ENCODE results near the gene PKHD1.
"Not testable (repeated sequence)": the region's sequence is repeated elsewhere in the genome, so short reads cannot be mapped to it uniquely, and the experiment has no call there.

PKHD1 gene

DNA sequence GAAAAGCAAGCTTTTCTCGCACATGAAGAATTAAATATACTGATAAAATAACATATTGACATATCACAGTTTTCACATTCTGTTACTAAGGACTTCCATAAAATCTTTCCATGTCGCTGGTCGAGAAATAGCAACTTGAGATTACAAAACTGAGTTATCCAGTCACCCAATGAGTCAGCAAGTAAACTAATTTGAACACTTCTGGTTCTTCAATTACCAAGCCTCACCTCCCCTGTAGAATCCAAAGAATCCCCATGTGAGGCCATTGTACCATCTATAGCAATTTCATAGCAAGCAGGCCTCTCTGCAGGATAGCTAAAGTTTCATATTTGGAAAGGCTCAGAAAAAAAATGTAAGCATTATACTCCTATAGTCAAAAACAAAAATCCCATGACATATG is 87.3 kb downstream of the PKHD1 start:
- Mint-ChIP-seq H3K36me3 (ENCODE audit: low read depth) (no peaks in the 10 kb centered on the region), H3K4me1 (ENCODE audit: low read depth) (no peaks in the 10 kb centered on the region), H3K9me3 (no peaks in the 10 kb centered on the region), H3K4me3 (no peak overlapping the region), H3K27ac (no peak overlapping the region), H3K27me3 (peaks cover 21% of the 10 kb centered on the region)

DNA sequence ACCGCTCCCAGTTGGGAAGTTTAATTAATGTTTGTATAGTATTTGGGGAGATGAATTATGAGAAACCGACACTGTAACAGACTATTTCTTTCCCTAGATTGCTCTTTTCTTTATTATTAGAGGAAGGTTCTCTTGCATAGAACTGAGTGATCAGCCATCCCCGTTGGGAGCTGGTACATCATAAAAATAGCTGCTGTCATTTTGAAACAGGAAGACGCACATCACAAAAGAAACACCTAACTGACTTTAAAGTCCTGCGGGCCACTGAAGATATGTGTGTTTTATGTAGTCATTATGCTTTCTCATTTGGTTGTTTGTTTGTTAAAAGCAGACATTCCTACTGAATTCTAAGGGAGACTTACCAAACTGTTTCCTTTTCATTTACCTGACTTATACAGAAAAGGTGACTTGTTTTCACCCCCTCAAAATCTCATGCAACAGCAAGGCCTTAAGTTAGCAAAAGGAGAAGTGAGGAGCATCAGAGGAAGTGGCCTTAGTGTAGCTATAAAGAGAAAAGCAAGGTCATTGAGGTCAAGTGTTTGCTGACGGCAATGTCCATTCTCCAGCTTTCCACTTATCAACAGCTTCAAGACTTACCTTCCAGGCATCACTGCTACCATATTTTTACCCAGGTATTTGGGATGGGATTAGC is 91.0 kb downstream of the PKHD1 start:
- H3K4me1 Mint-ChIP-seq (ENCODE audit: low read depth) = no peaks in the 10 kb centered on the region
- peaks cover 18% of the 10 kb centered on the region for H3K27me3 Mint-ChIP-seq
- H3K9me3 Mint-ChIP-seq = no peaks in the 10 kb centered on the region
- no peak overlapping the region for H3K27ac Mint-ChIP-seq
- H3K36me3 Mint-ChIP-seq (ENCODE audit: low read depth) = no peaks in the 10 kb centered on the region
- no peak overlapping the region for H3K4me3 Mint-ChIP-seq

DNA sequence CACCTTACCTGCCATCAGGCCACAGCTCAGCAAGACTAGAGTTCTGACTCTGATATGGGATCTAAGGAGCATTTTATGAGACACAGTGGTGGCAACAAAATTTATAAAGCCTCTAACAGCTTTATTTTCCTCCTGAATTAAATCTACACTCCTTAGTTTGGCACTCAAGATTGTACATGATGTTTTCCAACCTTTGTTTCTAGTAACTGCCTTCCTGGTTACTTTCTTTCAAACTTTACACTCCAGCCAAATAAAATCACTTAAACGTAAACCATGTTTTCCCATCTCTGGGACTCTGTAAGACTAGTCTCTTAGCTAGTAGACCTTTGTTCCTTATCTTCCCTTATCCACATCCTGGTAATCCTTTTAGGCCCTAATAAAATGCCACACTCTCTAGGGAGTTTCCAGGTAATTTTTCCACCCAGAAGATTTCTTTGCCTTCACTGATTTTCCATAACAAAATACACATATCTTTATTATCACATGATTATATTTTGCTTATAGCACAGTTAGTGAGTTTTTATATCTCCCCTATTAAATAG is 92.1 kb downstream of the PKHD1 start:
- Mint-ChIP-seq H3K36me3 (ENCODE audit: low read depth) (no peaks in the 10 kb centered on the region), H3K4me3 (no peak overlapping the region), H3K9me3 (peaks cover 5% of the 10 kb centered on the region), H3K27me3 (peaks cover 18% of the 10 kb centered on the region), H3K4me1 (ENCODE audit: low read depth) (no peaks in the 10 kb centered on the region), H3K27ac (no peak overlapping the region)

DNA sequence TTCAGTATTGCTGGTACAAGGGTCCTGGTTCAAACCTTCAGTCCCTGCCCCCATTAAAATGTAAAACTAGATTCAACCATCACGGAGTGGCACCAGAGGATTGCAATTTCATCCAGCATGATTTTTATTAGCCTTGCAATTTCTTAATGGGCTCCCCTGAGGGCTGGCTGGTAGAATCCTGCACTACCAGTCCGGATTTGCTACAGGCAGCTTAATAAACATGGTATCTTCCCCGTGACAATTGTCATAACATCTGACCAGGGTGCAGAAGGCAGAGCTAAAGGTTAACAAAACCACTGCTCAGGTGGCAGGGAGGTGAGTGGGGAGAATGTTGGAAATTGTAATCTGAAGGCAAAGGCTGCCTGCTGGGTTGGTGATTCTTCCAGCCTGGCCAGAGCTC is 94.5 kb downstream of the PKHD1 start:
- Mint-ChIP-seq H3K9me3 (peaks cover 14% of the 10 kb centered on the region), H3K27me3 (peaks cover 5% of the 10 kb centered on the region), H3K4me1 (ENCODE audit: low read depth) (no peaks in the 10 kb centered on the region), H3K4me3 (no peak overlapping the region), H3K27ac (no peak overlapping the region), H3K36me3 (ENCODE audit: low read depth) (no peaks in the 10 kb centered on the region)

DNA sequence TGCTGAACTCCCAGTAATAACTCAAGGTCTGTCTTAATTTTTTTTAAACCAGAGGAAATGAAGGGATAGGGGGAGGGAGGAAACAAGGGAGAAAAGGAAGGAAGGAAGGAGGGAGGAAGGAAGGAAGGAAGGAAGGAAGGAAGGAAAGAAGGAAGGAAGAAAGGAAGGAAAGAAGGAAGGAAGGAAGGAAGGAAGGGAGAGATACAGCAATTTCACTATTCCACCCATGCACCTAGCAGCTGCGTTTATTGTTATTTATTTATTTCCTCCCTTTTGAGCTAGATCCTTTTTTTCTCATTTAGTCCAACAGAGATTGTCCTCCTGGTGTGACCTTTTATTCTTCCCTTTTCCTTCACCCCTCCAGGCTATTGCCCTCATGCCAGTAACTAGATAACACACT is 97.6 kb downstream of the PKHD1 start:
- Mint-ChIP-seq H3K9me3 (peaks cover 14% of the 10 kb centered on the region), H3K27me3 (peaks cover 5% of the 10 kb centered on the region), H3K4me1 (ENCODE audit: low read depth) (no peaks in the 10 kb centered on the region), H3K36me3 (ENCODE audit: low read depth) (no peaks in the 10 kb centered on the region), H3K4me3 (no peak overlapping the region), H3K27ac (no peak overlapping the region)

DNA sequence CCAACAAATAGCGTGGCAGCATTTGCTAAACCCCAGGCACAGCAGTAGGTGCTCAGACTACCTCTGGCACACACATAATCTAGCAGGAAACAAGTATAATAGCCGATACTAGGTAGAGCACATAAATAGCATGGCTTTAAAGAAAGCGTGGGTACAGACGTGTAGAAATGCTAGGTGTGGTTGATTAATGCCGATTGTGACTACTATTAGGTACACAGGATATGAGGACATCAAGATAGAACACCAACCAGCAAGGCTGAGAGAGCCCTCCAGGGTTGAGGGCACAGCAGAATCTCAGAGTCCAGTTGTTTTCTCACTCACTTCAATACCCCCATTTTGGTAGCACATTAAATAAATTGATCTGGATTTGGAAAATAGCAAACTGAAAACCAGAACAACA is 100.5 kb downstream of the PKHD1 start:
- Mint-ChIP-seq H3K36me3 (ENCODE audit: low read depth) (no peaks in the 10 kb centered on the region), H3K27ac (no peak overlapping the region), H3K27me3 (no peaks in the 10 kb centered on the region), H3K4me3 (no peak overlapping the region), H3K9me3 (peaks cover 14% of the 10 kb centered on the region), H3K4me1 (ENCODE audit: low read depth) (no peaks in the 10 kb centered on the region)

DNA sequence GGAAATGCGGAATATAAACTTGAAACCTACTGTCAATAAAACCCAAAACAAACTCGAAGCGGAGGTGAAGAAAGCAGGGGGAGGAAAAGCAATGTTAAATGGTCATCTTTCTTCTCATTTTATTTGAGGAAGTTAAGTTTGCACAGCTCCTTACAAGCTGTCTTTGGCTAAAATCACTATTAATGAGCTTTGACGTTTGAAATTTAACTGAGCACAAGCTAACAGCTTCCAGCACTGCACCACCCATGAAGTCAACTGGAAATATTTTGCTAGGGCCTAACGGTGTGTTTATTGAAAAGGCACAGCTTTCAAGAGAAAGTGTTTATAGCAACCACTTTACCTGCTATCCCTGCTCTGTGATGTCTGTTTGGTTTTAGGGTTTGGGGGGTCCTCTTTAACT is 103.8 kb downstream of the PKHD1 start:
- Mint-ChIP-seq H3K4me3 (no peak overlapping the region), H3K36me3 (ENCODE audit: low read depth) (no peaks in the 10 kb centered on the region), H3K27me3 (no peaks in the 10 kb centered on the region), H3K9me3 (no peaks in the 10 kb centered on the region), H3K4me1 (ENCODE audit: low read depth) (no peaks in the 10 kb centered on the region), H3K27ac (no peak overlapping the region)

DNA sequence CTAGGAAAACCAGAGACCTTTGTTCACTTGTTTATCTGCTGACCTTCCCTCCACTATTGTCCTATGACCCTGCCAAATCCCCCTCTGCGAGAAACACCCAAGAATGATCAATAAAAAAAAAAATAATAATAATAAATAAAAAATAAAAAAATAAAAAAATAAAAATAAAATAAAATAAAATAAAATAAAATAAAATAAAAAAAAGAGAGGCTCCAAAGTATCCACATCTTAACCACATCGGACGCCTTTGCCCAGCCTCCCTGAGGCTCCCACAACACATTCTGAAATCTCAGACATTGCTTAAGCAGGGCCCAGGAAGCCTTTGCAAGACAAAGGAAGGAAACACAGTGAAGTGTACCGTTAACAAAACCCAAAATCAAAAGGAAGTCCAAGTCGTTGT is 104.7 kb downstream of the PKHD1 start:
- H3K27me3 Mint-ChIP-seq; H3K9me3 Mint-ChIP-seq; H3K27ac Mint-ChIP-seq; H3K36me3 Mint-ChIP-seq (ENCODE audit: low read depth); H3K4me3 Mint-ChIP-seq; H3K4me1 Mint-ChIP-seq (ENCODE audit: low read depth): not testable (repeated sequence)

DNA sequence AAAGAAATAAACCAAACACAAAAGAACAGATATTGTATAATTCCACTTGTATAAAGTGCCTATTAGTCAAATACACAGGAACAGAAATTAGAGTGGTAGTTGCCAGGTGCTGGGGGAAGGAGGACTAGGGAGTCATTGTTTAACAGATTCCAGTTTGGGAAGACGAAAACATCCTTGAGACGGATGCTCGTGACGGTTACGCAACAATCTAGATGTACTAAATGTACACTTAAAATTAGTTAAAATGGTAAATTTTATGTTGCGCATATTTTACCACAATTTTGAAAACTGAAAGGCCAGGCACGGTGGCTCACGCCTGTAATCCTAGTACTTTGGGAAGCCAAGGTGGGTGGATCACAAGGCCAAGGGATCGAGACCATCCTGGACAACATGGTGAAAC is 111.0 kb downstream of the PKHD1 start:
- H3K27ac Mint-ChIP-seq = no peak overlapping the region
- no peaks in the 10 kb centered on the region for H3K9me3 Mint-ChIP-seq
- no peaks in the 10 kb centered on the region for H3K36me3 Mint-ChIP-seq (ENCODE audit: low read depth)
- H3K27me3 Mint-ChIP-seq = peaks cover 8% of the 10 kb centered on the region
- H3K4me3 Mint-ChIP-seq = no peak overlapping the region
- no peaks in the 10 kb centered on the region for H3K4me1 Mint-ChIP-seq (ENCODE audit: low read depth)

DNA sequence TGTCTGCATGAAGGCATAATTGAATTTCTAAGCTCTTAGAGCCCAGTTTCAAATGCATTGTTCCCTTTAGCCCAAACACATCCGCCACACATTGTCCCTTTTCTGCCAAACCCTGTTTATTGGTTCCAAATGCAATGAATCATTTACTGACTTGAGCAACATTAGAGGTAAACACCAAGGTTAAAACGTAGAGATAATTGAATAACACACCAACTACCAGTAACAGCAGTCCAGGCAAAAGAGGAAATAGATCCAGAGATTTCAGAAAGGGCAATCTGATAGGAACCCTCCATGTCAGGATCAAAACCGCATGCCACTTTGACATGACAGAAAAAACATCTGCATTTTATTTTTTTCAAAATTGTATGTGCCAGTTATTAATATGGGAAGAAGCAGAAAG is 114.8 kb downstream of the PKHD1 start:
- Mint-ChIP-seq H3K9me3 (no peaks in the 10 kb centered on the region), H3K4me3 (no peak overlapping the region), H3K27me3 (peaks cover 14% of the 10 kb centered on the region), H3K27ac (no peak overlapping the region), H3K36me3 (ENCODE audit: low read depth) (no peaks in the 10 kb centered on the region), H3K4me1 (ENCODE audit: low read depth) (no peaks in the 10 kb centered on the region)

DNA sequence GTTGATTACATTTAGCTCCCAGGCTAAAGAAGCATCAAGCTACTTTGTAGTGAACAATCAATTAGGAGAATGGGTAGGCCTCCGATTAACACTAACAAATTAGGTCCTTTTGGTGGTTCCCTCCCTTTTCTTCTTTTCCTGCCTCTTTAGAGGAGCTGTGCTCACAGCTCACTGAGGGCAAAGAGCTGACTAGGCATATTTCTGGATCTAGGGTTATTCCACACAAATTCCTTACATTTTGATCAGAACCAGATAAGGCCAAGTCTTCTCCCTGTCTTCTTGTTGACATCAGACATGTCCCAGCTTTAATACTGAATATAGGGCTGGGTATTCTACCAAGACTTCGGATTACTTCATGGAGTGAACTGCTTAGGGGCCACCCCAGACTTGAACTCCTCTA is 119.1 kb downstream of the PKHD1 start:
- H3K27me3 Mint-ChIP-seq = peaks cover 18% of the 10 kb centered on the region

DNA sequence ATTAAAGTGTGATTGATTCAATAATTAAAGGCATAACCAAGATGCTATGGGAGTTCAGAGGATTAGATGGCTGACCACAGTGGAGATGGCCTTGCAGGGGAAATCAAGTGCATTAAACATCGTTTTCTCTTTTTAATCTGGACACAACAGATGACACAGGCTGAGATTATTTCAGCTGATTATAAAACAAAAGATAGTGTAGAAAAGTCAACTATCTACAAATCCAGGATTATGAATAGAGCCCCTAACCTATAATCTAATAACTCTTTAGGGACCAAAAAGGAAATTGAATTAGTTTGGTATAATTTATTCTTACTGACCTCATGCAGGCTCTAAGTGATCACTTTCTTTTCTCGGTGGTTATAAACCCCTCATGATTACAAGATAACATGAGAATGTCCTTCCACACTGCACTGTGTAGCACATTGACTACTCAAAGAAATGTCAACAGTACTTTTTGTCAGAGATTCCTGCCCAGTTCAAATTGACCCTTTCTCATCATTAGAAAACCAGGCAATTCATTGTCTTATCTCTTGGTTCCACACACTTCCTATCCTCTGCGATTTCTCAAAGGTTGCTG is 122.1 kb downstream of the PKHD1 start:
- no peaks in the 10 kb centered on the region for H3K36me3 Mint-ChIP-seq (ENCODE audit: low read depth)
- no peak overlapping the region for H3K27ac Mint-ChIP-seq
- H3K4me3 Mint-ChIP-seq = no peak overlapping the region
- H3K27me3 Mint-ChIP-seq = peaks cover 7% of the 10 kb centered on the region
- H3K4me1 Mint-ChIP-seq (ENCODE audit: low read depth) = no peaks in the 10 kb centered on the region
- H3K9me3 Mint-ChIP-seq = no peaks in the 10 kb centered on the region

More for the DNA sequence above, 119.1 kb downstream of the PKHD1 start:
- Mint-ChIP-seq H3K27ac (no peak overlapping the region), H3K9me3 (no peaks in the 10 kb centered on the region), H3K4me1 (ENCODE audit: low read depth) (no peaks in the 10 kb centered on the region), H3K4me3 (no peak overlapping the region), H3K36me3 (ENCODE audit: low read depth) (no peaks in the 10 kb centered on the region)

DNA sequence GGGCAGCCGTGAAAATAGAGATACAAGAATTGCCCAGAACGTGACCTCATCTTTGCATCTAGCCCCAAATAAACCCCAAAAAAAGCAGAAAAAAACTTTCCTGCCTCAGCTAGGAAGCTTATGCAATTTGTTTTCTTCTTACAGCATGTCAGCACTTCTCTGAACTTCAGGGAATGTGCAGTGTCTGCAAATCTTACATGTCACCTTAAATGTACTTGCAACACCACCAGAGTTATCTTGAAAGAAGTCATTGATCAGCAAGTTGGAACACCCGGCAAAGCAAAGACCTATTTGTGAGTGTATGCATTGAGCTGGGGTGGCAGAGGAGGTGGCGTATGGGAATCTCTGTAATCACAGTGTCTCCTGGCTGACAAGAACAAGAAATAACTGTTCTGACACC is 123.4 kb downstream of the PKHD1 start:
- Mint-ChIP-seq H3K4me1 (ENCODE audit: low read depth) (no peaks in the 10 kb centered on the region), H3K9me3 (no peaks in the 10 kb centered on the region), H3K36me3 (ENCODE audit: low read depth) (no peaks in the 10 kb centered on the region), H3K4me3 (no peak overlapping the region), H3K27ac (no peak overlapping the region), H3K27me3 (peaks cover 9% of the 10 kb centered on the region)

DNA sequence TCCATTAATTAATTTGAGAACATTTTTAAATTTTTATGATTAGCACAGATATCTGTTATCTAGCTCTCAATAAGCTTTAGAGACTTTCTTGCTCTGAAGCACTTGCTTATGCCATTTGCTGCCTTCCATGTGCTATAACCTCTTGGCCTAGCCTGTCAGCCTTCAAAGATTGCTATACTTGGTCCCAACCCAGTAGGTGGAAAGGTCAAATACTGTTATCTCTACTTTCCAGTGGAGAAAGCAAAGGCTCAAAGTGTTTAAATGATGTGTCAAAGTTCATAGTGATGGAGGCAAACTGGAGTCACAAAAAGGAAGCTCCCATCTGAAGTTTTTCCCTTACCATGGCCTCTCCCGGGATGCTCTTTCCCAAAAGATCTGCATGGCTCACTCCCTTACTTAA is 125.1 kb downstream of the PKHD1 start:
- H3K4me3 Mint-ChIP-seq = no peak overlapping the region
- H3K36me3 Mint-ChIP-seq (ENCODE audit: low read depth) = no peaks in the 10 kb centered on the region
- peaks cover 9% of the 10 kb centered on the region for H3K27me3 Mint-ChIP-seq
- H3K9me3 Mint-ChIP-seq = no peaks in the 10 kb centered on the region
- H3K27ac Mint-ChIP-seq = no peak overlapping the region
- H3K4me1 Mint-ChIP-seq (ENCODE audit: low read depth) = no peaks in the 10 kb centered on the region

DNA sequence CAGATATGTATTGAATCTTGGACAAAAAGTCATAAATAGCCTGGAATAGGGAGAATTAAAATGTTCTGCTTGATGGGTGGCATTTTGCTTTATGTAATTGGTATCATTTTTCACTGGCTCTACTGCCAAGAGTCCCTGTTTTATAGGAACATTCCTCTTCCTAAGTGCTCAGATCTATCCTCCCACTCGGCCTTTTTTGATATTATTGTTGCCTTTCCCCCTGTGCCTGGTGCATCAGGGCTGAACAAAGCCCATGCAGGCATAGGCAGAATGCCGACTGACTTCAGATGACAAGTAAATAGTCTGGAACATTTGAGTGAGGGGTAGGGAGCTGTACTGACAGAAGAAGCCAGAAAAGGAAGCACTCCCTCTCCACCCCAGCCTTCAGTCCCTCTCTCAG is 127.0 kb downstream of the PKHD1 start:
- no peak overlapping the region for H3K4me3 Mint-ChIP-seq
- peaks cover 5% of the 10 kb centered on the region for H3K27me3 Mint-ChIP-seq
- H3K9me3 Mint-ChIP-seq = no peaks in the 10 kb centered on the region
- H3K4me1 Mint-ChIP-seq (ENCODE audit: low read depth) = no peaks in the 10 kb centered on the region
- no peaks in the 10 kb centered on the region for H3K36me3 Mint-ChIP-seq (ENCODE audit: low read depth)
- no peak overlapping the region for H3K27ac Mint-ChIP-seq
